Left ventricle myocardium inferior (tissue), 1 donor: ENCODE results near the gene CCR7. TPM values are rescaled to one million over a fixed set of nuclear protein-coding genes. Genes with fewer than 3 reads are reported as not detected.

Experiments used
- DNase-seq: peaks from one replicate; pipeline ENCODE4 v3.0.0-alpha.2; 2020
- H3K27ac ChIP-seq: fragments of 200-600 bp; replicated peaks from 2 replicates; pipeline ENCODE4 v1.8.0; 2021
- H3K27me3 ChIP-seq: fragments of 200-600 bp; 2 replicates; pipeline ENCODE4 v1.8.0; 2021; ENCODE audit warnings: low read depth
- H3K36me3 ChIP-seq: fragments of 200-600 bp; 2 replicates; pipeline ENCODE4 v1.8.0; 2021
- H3K4me1 ChIP-seq: fragments of 200-600 bp; 2 replicates; pipeline ENCODE4 v1.8.0; 2021
- H3K4me3 ChIP-seq: fragments of 200-600 bp; 2 replicates; pipeline ENCODE4 v1.8.0; 2021; ENCODE audit warnings: mild to moderate bottlenecking, moderate library complexity
- H3K9me3 ChIP-seq: fragments of 200-600 bp; replicated peaks from 2 replicates; pipeline ENCODE4 v1.8.0; 2021
- intact Hi-C: fragments of 100-400 bp; cut with micrococcal nuclease; formaldehyde crosslinking; loops from one replicate; pipeline ENCODE4 v1.11.0; 2022
- total RNA-seq: library from RNA; stranded (reverse); fragmentation: NEBNext Ultra II Directional; extraction: Animal tissue kit (Norgen Biotek cat#: 25700); gene quantifications from one replicate; pipeline ENCODE4 v1.2.1, GENCODE V29; 2021
- TF ChIP-seq, protein P1 (sequence below): fragments of 200-600 bp; IDR thresholded peaks from 2 replicates; pipeline ENCODE4 v1.8.0; 2021; ENCODE audit warnings: antibody characterized with exemption, mild to moderate bottlenecking, borderline replicate concordance
- donor health status: DM: no; HTN: yes; CAD: no; lungs with severe emphysema.

The CCR7 gene
- total RNA-seq, 1 donor from 2014 or later: not detected

DNA sequence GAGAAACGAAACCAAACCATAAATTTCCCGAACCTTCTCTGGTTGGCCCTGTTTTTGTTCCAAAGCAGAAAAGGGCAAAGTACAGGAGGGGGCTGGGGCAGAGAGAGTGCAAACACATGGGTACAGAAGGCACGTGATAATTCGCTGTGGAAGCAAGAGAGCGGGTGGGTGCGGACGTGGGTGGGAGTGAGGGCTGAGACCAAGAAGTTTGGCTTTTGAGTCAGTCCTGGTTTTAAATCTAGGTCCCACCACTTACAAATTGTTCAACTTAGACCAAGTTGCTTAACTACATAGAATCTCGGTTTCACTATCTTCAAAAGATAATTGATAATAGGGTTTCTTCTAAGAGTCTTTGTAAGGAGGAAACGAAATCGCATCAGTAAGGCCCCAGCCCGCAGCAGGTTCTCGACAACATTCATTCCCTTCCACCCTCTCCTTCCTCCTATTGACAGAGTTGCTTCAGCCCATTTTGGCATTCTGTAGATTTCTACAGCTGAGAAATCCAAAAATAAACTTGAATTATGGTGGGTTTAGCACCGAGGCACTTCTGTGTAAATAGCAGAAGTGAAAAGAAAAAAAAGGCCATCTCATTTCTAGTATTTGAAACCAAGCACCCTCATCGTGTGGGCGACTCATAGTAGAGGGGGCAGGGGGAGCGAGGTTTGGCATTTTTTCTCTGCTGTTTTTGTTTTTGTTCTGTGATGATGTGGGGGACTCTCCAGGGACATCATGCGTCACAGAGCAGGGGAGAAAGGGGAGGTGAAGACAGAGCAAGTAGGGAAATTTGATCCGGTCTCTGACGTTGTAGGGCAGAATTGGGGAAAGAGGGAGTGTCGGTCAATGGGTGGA, 33.6 kb upstream of the CCR7 start:
- Histone ChIP-seq H3K36me3 (no peaks in the 10 kb centered on the region), H3K9me3 (no peaks in the 10 kb centered on the region), H3K27me3 (no peaks in the 10 kb centered on the region), H3K4me1 (no peaks in the 10 kb centered on the region), H3K27ac (peak overlapping the region; percentile 50), H3K4me3 (no peak overlapping the region)
- DNase-seq: no peak
- TF ChIP-seq, protein P1, sequence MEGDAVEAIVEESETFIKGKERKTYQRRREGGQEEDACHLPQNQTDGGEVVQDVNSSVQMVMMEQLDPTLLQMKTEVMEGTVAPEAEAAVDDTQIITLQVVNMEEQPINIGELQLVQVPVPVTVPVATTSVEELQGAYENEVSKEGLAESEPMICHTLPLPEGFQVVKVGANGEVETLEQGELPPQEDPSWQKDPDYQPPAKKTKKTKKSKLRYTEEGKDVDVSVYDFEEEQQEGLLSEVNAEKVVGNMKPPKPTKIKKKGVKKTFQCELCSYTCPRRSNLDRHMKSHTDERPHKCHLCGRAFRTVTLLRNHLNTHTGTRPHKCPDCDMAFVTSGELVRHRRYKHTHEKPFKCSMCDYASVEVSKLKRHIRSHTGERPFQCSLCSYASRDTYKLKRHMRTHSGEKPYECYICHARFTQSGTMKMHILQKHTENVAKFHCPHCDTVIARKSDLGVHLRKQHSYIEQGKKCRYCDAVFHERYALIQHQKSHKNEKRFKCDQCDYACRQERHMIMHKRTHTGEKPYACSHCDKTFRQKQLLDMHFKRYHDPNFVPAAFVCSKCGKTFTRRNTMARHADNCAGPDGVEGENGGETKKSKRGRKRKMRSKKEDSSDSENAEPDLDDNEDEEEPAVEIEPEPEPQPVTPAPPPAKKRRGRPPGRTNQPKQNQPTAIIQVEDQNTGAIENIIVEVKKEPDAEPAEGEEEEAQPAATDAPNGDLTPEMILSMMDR: no peak
- intact Hi-C loops: no loop called here

DNA sequence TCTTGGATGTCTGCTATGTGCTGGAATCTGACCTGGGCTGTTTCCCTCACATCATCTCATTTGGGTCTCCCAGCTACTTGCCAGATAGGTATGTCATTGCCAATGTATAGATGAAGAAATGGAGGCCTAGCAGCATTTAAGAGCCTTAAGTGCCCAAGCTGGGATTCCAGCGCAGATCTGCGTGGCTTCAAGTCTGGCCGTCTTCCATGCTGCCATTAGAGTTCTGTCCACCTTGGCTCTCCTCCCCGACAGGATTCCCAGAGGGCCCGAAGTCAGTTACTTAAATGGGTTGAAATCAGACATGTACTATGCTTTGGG, 33.0 kb upstream of the CCR7 start:
- peak overlapping the region; percentile 50 for H3K27ac ChIP-seq
- H3K9me3 ChIP-seq: no peaks in the 10 kb centered on the region
- no peak for DNase-seq
- no peaks in the 10 kb centered on the region for H3K27me3 ChIP-seq
- H3K4me3 ChIP-seq: no peak overlapping the region
- TF ChIP-seq, protein P1: no peak
- no peaks in the 10 kb centered on the region for H3K4me1 ChIP-seq
- no peaks in the 10 kb centered on the region for H3K36me3 ChIP-seq
- intact Hi-C loops: no loop called here

DNA sequence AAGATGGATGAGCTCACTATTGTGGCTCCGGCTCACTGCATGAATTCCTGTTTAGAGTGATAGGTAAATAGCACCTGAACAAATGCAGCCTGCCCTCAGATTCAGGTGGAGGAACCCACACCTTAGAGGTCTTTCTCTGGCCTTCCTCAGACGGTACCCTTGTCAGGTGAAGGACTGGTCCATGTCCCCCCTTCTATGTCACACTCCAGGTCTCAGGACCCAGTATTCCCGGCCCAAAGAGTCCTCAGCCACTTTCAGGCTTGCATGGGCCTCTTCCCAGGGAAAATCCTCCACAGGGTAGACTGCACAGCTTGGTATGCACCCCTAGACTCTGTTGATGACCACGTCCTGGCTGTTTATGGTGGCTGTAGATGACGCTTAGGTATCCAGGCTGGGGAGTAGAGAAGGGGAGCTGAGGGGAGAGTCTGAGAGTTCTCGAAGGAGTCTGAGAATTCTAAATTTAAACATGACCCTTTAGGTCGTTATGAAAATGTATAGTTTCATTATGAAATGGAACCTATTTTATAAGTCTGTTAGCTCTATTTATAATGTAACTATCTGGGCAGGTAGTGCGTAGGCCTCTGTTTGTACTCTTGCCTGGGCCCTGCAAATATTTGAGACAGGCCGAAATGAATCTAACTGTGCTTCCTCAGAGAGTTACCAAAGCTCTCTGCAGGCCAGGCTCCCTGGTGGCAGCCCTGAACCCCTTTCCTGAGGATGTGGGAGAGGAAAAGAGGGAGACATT, 32.5 kb upstream of the CCR7 start:
- peak overlapping the region; percentile 50 for H3K27ac ChIP-seq
- intact Hi-C loops: no loop called here

DNA sequence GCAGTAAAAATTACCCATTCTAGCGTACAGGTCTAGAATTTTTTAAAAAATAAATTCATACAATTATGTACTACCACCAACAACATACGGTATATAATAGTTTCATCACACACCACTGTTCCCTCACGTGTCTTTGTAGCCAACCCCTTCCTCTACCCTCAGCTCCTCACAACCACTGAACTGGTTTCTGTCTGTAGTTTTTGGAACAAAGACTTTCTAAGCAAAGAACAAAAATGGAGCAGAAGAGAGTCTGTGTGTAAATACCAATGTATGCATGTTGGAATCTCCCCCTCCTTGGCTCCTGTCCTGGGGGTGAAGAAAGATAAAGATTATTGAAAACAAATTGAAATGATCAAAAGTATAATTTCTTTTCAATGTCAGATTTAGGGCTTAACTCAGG, 31.9 kb upstream of the CCR7 start:
- TF ChIP-seq, protein P1: no peak
- no peak overlapping the region for H3K27ac ChIP-seq
- intact Hi-C loops: no loop called here

More for the DNA sequence above, 32.5 kb upstream of the CCR7 start:
- H3K4me1 ChIP-seq: no peaks in the 10 kb centered on the region
- no peaks in the 10 kb centered on the region for H3K9me3 ChIP-seq
- no peaks in the 10 kb centered on the region for H3K36me3 ChIP-seq
- H3K27me3 ChIP-seq: no peaks in the 10 kb centered on the region
- no peak for DNase-seq
- TF ChIP-seq, protein P1: no peak
- no peak overlapping the region for H3K4me3 ChIP-seq

DNA sequence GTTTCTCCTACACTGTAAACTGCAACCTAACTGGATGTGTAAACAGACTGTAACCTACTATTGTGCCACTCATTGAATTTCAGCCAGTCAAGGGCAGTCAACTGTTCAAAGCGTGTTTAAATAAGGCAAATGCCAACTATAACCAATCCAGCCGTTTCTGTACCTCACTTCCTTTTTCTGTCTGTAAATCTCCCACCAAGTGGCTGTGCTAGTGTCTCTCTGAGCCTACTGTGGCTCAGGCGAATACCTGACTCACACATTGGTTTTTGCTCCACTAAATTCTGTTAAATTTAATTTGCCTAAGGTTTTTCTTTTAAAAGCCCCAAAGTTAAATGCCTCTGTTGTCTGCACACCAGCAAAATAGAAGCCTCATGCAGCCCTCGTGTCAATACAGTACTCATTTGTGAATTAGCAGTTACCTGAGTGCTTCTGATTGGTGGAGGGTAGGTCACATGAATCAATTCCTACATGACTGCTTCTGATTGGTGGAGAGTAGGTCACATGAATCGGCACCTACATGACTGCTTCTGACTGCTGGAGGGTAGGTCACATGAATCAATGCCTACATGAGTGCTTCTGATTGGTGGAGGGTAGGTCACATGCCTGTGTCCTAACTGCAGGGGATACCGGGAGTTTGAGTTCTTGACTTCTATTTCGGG, 31.1 kb upstream of the CCR7 start:
- intact Hi-C loops: no loop called here
- H3K4me3 ChIP-seq: no peak overlapping the region
- no peaks in the 10 kb centered on the region for H3K4me1 ChIP-seq
- no peaks in the 10 kb centered on the region for H3K27me3 ChIP-seq
- DNase-seq: no peak
- TF ChIP-seq, protein P1: no peak
- H3K27ac ChIP-seq: no peak overlapping the region
- no peaks in the 10 kb centered on the region for H3K36me3 ChIP-seq
- H3K9me3 ChIP-seq: no peaks in the 10 kb centered on the region

More for the DNA sequence above, 31.9 kb upstream of the CCR7 start:
- Histone ChIP-seq H3K4me1 (no peaks in the 10 kb centered on the region), H3K27me3 (no peaks in the 10 kb centered on the region), H3K9me3 (no peaks in the 10 kb centered on the region), H3K36me3 (no peaks in the 10 kb centered on the region), H3K4me3 (no peak overlapping the region)
- no peak for DNase-seq
